A673 (cell line): Measurements from ENCODE around the gene GABRD.

Experiments
- CTCF ChIP-seq: fragments of 300-800, 200-600 bp; sonication (generic); conservative IDR thresholded peaks from 2 replicates; pipeline ENCODE4 v1.5.1; 2017; ENCODE audit warnings: low read depth, mild to moderate bottlenecking, antibody characterized with exemption, low read length, moderate library complexity, mixed read lengths
- EZH2 ChIP-seq: fragments of 200-600 bp; sonication (generic); IDR thresholded peaks from 2 replicates; pipeline ENCODE4 v1.6.1; 2017; ENCODE audit warnings: borderline replicate concordance, low read depth, mild to moderate bottlenecking, mixed read lengths, antibody characterized with exemption, low read length; ENCODE audit not compliant: poor library complexity, severe bottlenecking

GRCh38 chr1:2024887-2025286 lies 5.7 kb downstream of the GABRD start:
- TF ChIP-seq CTCF: no peak
- TF ChIP-seq EZH2: no peak
